GM23338 (cell line): ENCODE measurements around the gene NLE1. TPM values are rescaled to one million over a fixed set of nuclear protein-coding genes. Genes with fewer than 3 reads are reported as not detected.

ENCODE experiments used
- ATAC-seq: fragments of 200-7000 bp; cut with Tn5 transposase; 3 replicates; pipeline ENCODE4 v1.9.1; 2020
- DNase-seq: peaks from one replicate; pipeline ENCODE4 v3.0.0-alpha.2; 2015; ENCODE audit warnings: low spot score
- H2AFZ ChIP-seq: fragments of 200-600 bp; sonication (generic); 2 replicates; pipeline ENCODE4 v1.8.0; 2016; ENCODE audit warnings: antibody characterized with exemption, mild to moderate bottlenecking, moderate library complexity
- H3F3A ChIP-seq: fragments of 200-600 bp; sonication (generic); replicated peaks from 2 replicates; pipeline ENCODE4 v1.8.0; 2017; ENCODE audit warnings: antibody characterized with exemption, mixed run types, low read depth
- H3K27ac ChIP-seq: fragments of 200-600 bp; sonication (generic); 2 replicates; pipeline ENCODE4 v1.6.1; 2016; ENCODE audit warnings: low read depth
- H3K27me3 ChIP-seq: fragments of 200-600 bp; sonication (generic); 2 replicates; pipeline ENCODE4 v1.8.0; 2016; ENCODE audit warnings: mild to moderate bottlenecking, mixed run types, moderate library complexity; ENCODE audit not compliant: insufficient read depth
- H3K36me3 ChIP-seq: fragments of 200-600 bp; sonication (generic); 2 replicates; pipeline ENCODE4 v1.8.0; 2016; ENCODE audit warnings: mild to moderate bottlenecking; ENCODE audit not compliant: insufficient read depth
- H3K4me1 ChIP-seq: fragments of 200-600 bp; sonication (generic); 2 replicates; pipeline ENCODE4 v1.8.0; 2016; ENCODE audit warnings: mild to moderate bottlenecking, moderate library complexity; ENCODE audit not compliant: insufficient read depth
- H3K4me2 ChIP-seq: fragments of 200-600 bp; sonication (generic); 2 replicates; pipeline ENCODE4 v1.7.1; 2017; ENCODE audit warnings: mixed run types
- H3K4me3 ChIP-seq: fragments of 200-600 bp; sonication (generic); 2 replicates; pipeline ENCODE4 v1.6.1; 2016; ENCODE audit warnings: mixed run types
- H3K79me2 ChIP-seq: fragments of 200-600 bp; sonication (generic); replicated peaks from 2 replicates; pipeline ENCODE4 v1.8.0; 2017; ENCODE audit warnings: mild to moderate bottlenecking; ENCODE audit not compliant: insufficient read depth
- H3K9me2 ChIP-seq: fragments of 200-600 bp; sonication (generic); 2 replicates; pipeline ENCODE4 v1.8.0; 2017; ENCODE audit not compliant: insufficient read depth
- H4K20me1 ChIP-seq: fragments of 200-600 bp; sonication (generic); replicated peaks from 2 replicates; pipeline ENCODE4 v1.8.0; 2017; ENCODE audit warnings: mild to moderate bottlenecking; ENCODE audit not compliant: insufficient read depth
- H3K27ac Mint-ChIP-seq: 2 replicates; pipeline ENCODE4 v1.8.0; 2020; ENCODE audit warnings: inconsistent platforms, mild to moderate bottlenecking, moderate library complexity, mixed read lengths
- H3K27me3 Mint-ChIP-seq: 3 replicates; pipeline ENCODE4 v1.8.0; 2022; ENCODE audit warnings: low read depth, mild to moderate bottlenecking, moderate library complexity, mixed read lengths, inconsistent platforms; ENCODE audit not compliant: insufficient read depth, poor library complexity
- H3K36me3 Mint-ChIP-seq: 3 replicates; pipeline ENCODE4 v1.8.0; 2021; ENCODE audit warnings: low read depth, mild to moderate bottlenecking, inconsistent platforms, moderate library complexity, mixed read lengths
- H3K4me1 Mint-ChIP-seq: 3 replicates; pipeline ENCODE4 v1.8.0; 2020; ENCODE audit warnings: mild to moderate bottlenecking, inconsistent platforms, mixed read lengths
- H3K4me3 Mint-ChIP-seq: 3 replicates; pipeline ENCODE4 v1.8.0; 2021; ENCODE audit warnings: moderate library complexity, mild to moderate bottlenecking, inconsistent platforms, mixed read lengths
- H3K9me3 Mint-ChIP-seq: 3 replicates; pipeline ENCODE4 v1.8.0; 2020; ENCODE audit warnings: moderate library complexity, mild to moderate bottlenecking, inconsistent platforms, mixed read lengths
- CREB1 ChIP-seq: fragments of 250-450 bp; sonication (Bioruptor Pico); IDR thresholded peaks from 2 replicates; pipeline ENCODE4 v1.5.0; 2020; ENCODE audit warnings: low read depth, mild to moderate bottlenecking, moderate library complexity
- CTCF ChIP-seq, 2 experiments: fragments of 200-600 bp in 1 of 2; sonication (generic) in 1 of 2; conservative IDR thresholded peaks; 2 replicates each; pipeline versions ENCODE4 v1.5.1 to v1.6.1; 2016 to 2017; ENCODE audit warnings: antibody characterized with exemption in 2 of 2, low read depth in 2 of 2, mild to moderate bottlenecking in 2 of 2, moderate library complexity in 1 of 2
- ETS1 ChIP-seq: IDR thresholded peaks from 2 replicates; pipeline ENCODE4 v1.6.1; 2016; ENCODE audit warnings: antibody characterized with exemption
- EZH2 ChIP-seq: fragments of 200-600 bp; sonication (generic); IDR thresholded peaks from one replicate; pipeline ENCODE4 v1.8.0; 2017; ENCODE audit warnings: antibody characterized with exemption, mild to moderate bottlenecking, low read depth; ENCODE audit not compliant: unreplicated experiment
- JUNB ChIP-seq: IDR thresholded peaks from one replicate; pipeline ENCODE4 v1.6.1; 2016; ENCODE audit warnings: antibody characterized with exemption; ENCODE audit not compliant: unreplicated experiment
- POLR2AphosphoS5 ChIP-seq: IDR thresholded peaks from 2 replicates; pipeline ENCODE4 v1.6.1; 2016; ENCODE audit warnings: antibody characterized with exemption, low read depth
- ZNF114 ChIP-seq: fragments of 250-450 bp; sonication (Bioruptor Pico); IDR thresholded peaks from 2 replicates; pipeline ENCODE4 v1.5.0; 2020; ENCODE audit warnings: mild to moderate bottlenecking, moderate library complexity
- ZNF331 ChIP-seq: fragments of 250-450 bp; sonication (Bioruptor Pico); IDR thresholded peaks from 2 replicates; pipeline ENCODE4 v1.5.0; 2020; ENCODE audit warnings: low read depth, mild to moderate bottlenecking, moderate library complexity
- polyA plus RNA-seq: library from polyadenylated mRNA; unstranded; fragments of >200 nt; fragmentation: Nextera tagmentation; extraction: Ambion mirVana; gene quantifications from 2 replicates; pipeline ENCODE4 v1.2.1, GENCODE V29; 2016
- total RNA-seq: library from RNA; depleted of rRNA; stranded (reverse); fragments of >200 nt; shearing (Covaris generic); gene quantifications from 2 replicates; pipeline ENCODE4 v1.2.3, GENCODE V29; 2014
- TF ChIP-seq, protein P1 (sequence below): IDR thresholded peaks from one replicate; pipeline ENCODE4 v1.6.1; 2018; ENCODE audit warnings: antibody characterized with exemption; ENCODE audit not compliant: unreplicated experiment

Gene NLE1
- total and polyA plus RNA-seq, 2 experiments from 2014 or later = 16.6 to 66.4 TPM

GRCh38 chr17:35119370-35120165 is 22.5 kb downstream of the NLE1 start, which contains the start of gene RAD51D:
Gene RAD51D, minus strand, starts transcription at chr17:35119860. Its CDS starts 247 bp downstream, at chr17:35119613.
- 0 out of 2 replicates have a peak, but pooled peaks cover 4% of the 10 kb centered on the region for H3F3A ChIP-seq
- peak; percentile 89 for ATAC-seq
- peaks cover 3% of the 10 kb centered on the region; the same call in 1 of the 2 replicates for H3K4me1 ChIP-seq
- peak within 1 kb of the TSS; percentile 97 for H3K4me2 ChIP-seq
- H3K27ac Mint-ChIP-seq = no peak within 1 kb of the TSS
- no peaks in the 10 kb centered on the region for H3K36me3 ChIP-seq
- H3K27ac ChIP-seq = peak within 1 kb of the TSS; percentile 78; the same call in 1 of the 2 replicates
- peak; percentile 90 for DNase-seq
- H3K9me3 Mint-ChIP-seq = no peaks in the 10 kb centered on the region
- TF ChIP-seq ZNF114 = no peak
- no peak for TF ChIP-seq EZH2
- no peak for TF ChIP-seq JUNB
- TF ChIP-seq, protein P1, sequence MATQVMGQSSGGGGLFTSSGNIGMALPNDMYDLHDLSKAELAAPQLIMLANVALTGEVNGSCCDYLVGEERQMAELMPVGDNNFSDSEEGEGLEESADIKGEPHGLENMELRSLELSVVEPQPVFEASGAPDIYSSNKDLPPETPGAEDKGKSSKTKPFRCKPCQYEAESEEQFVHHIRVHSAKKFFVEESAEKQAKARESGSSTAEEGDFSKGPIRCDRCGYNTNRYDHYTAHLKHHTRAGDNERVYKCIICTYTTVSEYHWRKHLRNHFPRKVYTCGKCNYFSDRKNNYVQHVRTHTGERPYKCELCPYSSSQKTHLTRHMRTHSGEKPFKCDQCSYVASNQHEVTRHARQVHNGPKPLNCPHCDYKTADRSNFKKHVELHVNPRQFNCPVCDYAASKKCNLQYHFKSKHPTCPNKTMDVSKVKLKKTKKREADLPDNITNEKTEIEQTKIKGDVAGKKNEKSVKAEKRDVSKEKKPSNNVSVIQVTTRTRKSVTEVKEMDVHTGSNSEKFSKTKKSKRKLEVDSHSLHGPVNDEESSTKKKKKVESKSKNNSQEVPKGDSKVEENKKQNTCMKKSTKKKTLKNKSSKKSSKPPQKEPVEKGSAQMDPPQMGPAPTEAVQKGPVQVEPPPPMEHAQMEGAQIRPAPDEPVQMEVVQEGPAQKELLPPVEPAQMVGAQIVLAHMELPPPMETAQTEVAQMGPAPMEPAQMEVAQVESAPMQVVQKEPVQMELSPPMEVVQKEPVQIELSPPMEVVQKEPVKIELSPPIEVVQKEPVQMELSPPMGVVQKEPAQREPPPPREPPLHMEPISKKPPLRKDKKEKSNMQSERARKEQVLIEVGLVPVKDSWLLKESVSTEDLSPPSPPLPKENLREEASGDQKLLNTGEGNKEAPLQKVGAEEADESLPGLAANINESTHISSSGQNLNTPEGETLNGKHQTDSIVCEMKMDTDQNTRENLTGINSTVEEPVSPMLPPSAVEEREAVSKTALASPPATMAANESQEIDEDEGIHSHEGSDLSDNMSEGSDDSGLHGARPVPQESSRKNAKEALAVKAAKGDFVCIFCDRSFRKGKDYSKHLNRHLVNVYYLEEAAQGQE = no peak
- TF ChIP-seq POLR2AphosphoS5 = peak; percentile 56
- no peak for TF ChIP-seq CREB1 (CRISPR knock-in tag)
- TF ChIP-seq CTCF (conservative IDR thresholded peaks at IDR 0.05; ENCODE audit: low read depth in 2 of 2) = peak; percentile 72 to 80
- TF ChIP-seq ZNF331 (CRISPR knock-in tag) = no peak
- peak; percentile 19; the same call in 1 of the 2 replicates for TF ChIP-seq ETS1
- peak within 1 kb of the TSS; percentile 91 for H3K4me3 ChIP-seq
- H3K4me3 Mint-ChIP-seq = peak within 1 kb of the TSS; percentile 92
- H2AFZ ChIP-seq = peak within 1 kb of the TSS; percentile 100
- H3K4me1 Mint-ChIP-seq = peaks cover 23% of the 10 kb centered on the region
- H3K79me2 ChIP-seq = 0 out of 2 replicates have a peak, but pooled peaks cover 7% of the 10 kb centered on the region
- peaks cover 7% of the 10 kb centered on the region; the same call in 1 of the 2 replicates for H3K27me3 ChIP-seq
- H3K36me3 Mint-ChIP-seq = peaks cover 19% of the 10 kb centered on the region
- H3K9me2 ChIP-seq = no peaks in the 10 kb centered on the region
- H3K27me3 Mint-ChIP-seq = peaks cover 27% of the 10 kb centered on the region
- no peaks in the 10 kb centered on the region for H4K20me1 ChIP-seq
